NCI-H345 treated with DMSO at 0.1 percent for 48 hours (cell line): ENCODE results near the gene IL17C.

Experiments used
- DNase-seq: peaks from one replicate; lab custom pipeline; 2025; ENCODE audit not compliant: unreplicated experiment; lab: John Stamatoyannopoulos, UW

IL17C gene

GRCh38 chr16:88643644-88643932 is 5.2 kb downstream of the IL17C start:
- DNase-seq = no peak

GRCh38 chr16:88645455-88645854 is 7.1 kb downstream of the IL17C start:
- no peak for DNase-seq

GRCh38 chr16:88645941-88646340 is 7.6 kb downstream of the IL17C start:
- no peak for DNase-seq

- no peak for DNase-seq
These were observed 8.1 kb downstream of the IL17C start for GRCh38 chr16:88646345-88647034.

GRCh38 chr16:88647178-88648070 is 9.1 kb downstream of the IL17C start:
- DNase-seq = no peak

GRCh38 chr16:88649195-88649923 is 11.0 kb downstream of the IL17C start:
- peak; percentile 54 for DNase-seq

- no peak for DNase-seq
These were observed 11.8 kb downstream of the IL17C start for GRCh38 chr16:88649924-88650748.

- DNase-seq = no peak
These were observed 12.4 kb downstream of the IL17C start, which contains the start of gene CYBA for GRCh38 chr16:88650749-88651275. Gene CYBA (minus strand): TSS chr16:88651053. CDS start chr16:88651013, 40 bp downstream.

- DNase-seq = no peak
These were observed 13.1 kb downstream of the IL17C start for GRCh38 chr16:88651276-88651988.

GRCh38 chr16:88651989-88652761 is 13.8 kb downstream of the IL17C start:
- no peak for DNase-seq

GRCh38 chr16:88652762-88653063 is 14.3 kb downstream of the IL17C start:
- no peak for DNase-seq

GRCh38 chr16:88653101-88653500 is 14.7 kb downstream of the IL17C start:
- no peak for DNase-seq

- DNase-seq = no peak
These were observed 15.4 kb downstream of the IL17C start for GRCh38 chr16:88653596-88654362.

GRCh38 chr16:88654363-88655052 is 16.1 kb downstream of the IL17C start:
- DNase-seq = no peak

- no peak for DNase-seq
These were observed 16.8 kb downstream of the IL17C start for GRCh38 chr16:88655053-88655732.

GRCh38 chr16:88655733-88656281 is 17.4 kb downstream of the IL17C start:
- DNase-seq = no peak

- DNase-seq = no peak
These were observed 18.1 kb downstream of the IL17C start for GRCh38 chr16:88656291-88656980.
